GM12864 (cell line): ENCODE data around the gene TOR2A.

Experiments
- DNase-seq: peaks from one replicate; pipeline ENCODE4 v3.0.0-alpha.2; 2011; ENCODE audit warnings: low read depth
- H3K4me3 ChIP-seq: 2 replicates; pipeline ENCODE4 v1.5.1; 2011; ENCODE audit warnings: mild to moderate bottlenecking, low read depth, low read length, control low read depth
- CTCF ChIP-seq: IDR thresholded peaks from 2 replicates; pipeline ENCODE4 v1.5.1; 2011; ENCODE audit warnings: low read depth, mild to moderate bottlenecking, moderate library complexity, low read length, control low read depth, inconsistent platforms; ENCODE audit errors: missing control alignments

TOR2A gene

DNA sequence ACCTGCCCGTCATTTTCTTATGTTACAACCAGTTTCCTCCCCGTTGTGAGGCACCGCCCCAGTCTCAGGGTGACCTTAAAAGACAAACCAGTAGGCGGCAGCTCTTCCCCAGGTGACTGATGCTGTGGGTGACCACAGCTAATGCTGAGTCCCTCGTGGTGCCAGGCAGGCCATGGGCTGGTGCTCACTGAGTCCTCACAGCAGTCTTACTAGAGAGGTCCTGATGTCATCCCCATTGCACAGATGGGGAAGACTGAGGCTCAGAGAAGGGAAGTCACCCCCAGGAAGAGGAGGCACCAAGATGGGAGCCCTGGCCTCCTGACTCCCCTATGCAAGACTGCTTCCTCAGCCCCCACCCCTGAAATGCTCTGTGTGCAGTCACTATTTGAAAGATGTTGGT, 27.3 kb downstream of the TOR2A start:
- H3K4me3 ChIP-seq = no peak overlapping the region
- DNase-seq = no peak
- peak; percentile 32 for TF ChIP-seq CTCF

DNA sequence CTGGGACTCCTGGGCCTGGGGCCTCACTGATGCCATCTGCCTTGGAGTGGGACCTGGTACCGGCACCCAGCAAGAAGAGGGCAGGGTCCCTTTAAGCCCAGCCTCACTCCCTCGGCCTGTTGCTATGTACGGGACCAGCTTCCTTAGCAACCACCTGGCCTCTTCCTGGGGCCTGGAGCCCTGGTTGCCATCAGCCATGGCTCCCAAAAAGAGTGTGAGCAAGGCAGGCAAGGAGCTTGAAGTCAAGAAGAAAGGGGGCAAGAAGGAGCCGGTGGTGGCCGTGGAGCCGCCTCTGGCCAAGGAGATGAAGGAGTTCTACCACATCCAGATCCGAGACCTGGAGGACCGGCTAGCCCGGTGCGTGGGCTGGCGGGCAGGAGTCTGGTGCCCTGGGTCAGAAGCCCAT, 28.3 kb downstream of the TOR2A start, which contains the start of gene CFAP157:
Gene CFAP157, plus strand, starts transcription at position 153 of the 406 bp plus-strand sequence. Its CDS starts 44 bp downstream, at position 197.
- no peak within 1 kb of the TSS for H3K4me3 ChIP-seq
- no peak for TF ChIP-seq CTCF
- DNase-seq = no peak

- no peak for TF ChIP-seq CTCF
- H3K4me3 ChIP-seq = no peak overlapping the region
- DNase-seq = no peak
These were observed 29.3 kb downstream of the TOR2A start for GRCh38 chr9:127705577-127706379.

DNA sequence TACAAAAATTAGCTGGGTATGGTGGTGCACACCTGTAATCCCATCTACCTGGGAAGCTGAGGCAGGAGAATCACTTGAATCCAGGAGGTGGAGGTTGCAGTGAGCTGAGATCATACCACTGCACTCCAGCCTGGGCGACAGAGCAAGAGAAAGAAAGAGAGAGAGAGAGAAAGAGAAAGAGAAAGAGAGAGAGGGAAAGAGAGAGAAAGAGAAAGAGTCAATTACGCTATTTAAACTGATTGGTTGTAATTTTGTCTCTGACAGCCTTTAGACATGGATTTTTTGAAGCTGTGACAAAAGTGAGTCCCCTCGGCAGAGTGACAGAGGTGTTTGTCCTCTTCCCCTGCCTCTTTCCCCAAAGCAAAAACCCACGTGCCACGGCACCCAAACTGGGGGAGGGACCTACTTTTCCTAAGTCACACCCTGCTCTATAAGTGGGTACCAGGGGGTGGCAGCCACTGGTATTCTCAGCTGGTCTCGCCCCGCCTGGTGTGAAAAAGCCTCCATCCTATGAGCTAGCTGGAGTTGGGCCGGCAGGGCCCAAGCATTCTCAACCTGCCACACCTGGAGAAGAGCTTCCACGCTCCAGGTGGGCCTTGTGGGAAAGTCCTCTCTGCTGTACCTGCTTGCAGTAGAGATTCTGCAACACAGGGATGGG, 31.7 kb downstream of the TOR2A start:
- no peak overlapping the region for H3K4me3 ChIP-seq
- no peak for TF ChIP-seq CTCF
- DNase-seq = no peak

- no peak for DNase-seq
- no peak for TF ChIP-seq CTCF
- no peak overlapping the region for H3K4me3 ChIP-seq
These were observed 34.4 kb downstream of the TOR2A start for GRCh38 chr9:127700594-127701255.

GRCh38 chr9:127700140-127700539, 35.0 kb downstream of the TOR2A start:
- no peak for DNase-seq
- no peak for TF ChIP-seq CTCF
- no peak overlapping the region for H3K4me3 ChIP-seq
